ENCODE measurements around the gene PTPRQ. TPM values are rescaled to one million over a fixed set of nuclear protein-coding genes. Genes with fewer than 3 reads are reported as not detected.

Gene PTPRQ
- total RNA-seq, 1 experiment from 2014 or later, result not detected

- no peak for TF ChIP-seq FOXP4 (CRISPR knock-in tag; IDR thresholded peaks at IDR 0.05)
Observed at GRCh38 chr12:80485222-80485987, 41.4 kb downstream of the PTPRQ start (continued).

- CTCF ChIA-PET, result no interaction called here
- TF ChIP-seq SOX15 (CRISPR knock-in tag; IDR thresholded peaks at IDR 0.05) (no peak), CTCF (IDR thresholded peaks at IDR 0.05) (no peak), GTF2I (CRISPR knock-in tag; conservative IDR thresholded peaks at IDR 0.05) (no peak), HMGXB4 (CRISPR knock-in tag; IDR thresholded peaks at IDR 0.05) (no peak), PRRX2 (CRISPR knock-in tag; IDR thresholded peaks at IDR 0.05) (no peak), MXD4 (CRISPR knock-in tag; IDR thresholded peaks at IDR 0.05; ENCODE audit: borderline replicate concordance) (no peak)
- no peaks in the 10 kb centered on the region for H3K27me3 Mint-ChIP-seq (ENCODE audit: low read depth)
- H3K36me3 Mint-ChIP-seq, result no peaks in the 10 kb centered on the region
- DNase-seq (ENCODE audit: low spot score), result no peak
- peaks cover 5% of the 10 kb centered on the region; the same call in 1 of the 2 replicates for H3K9me3 Mint-ChIP-seq
- no peak overlapping the region for H3K4me3 Mint-ChIP-seq
- POLR2A ChIA-PET, result no interaction called here
- H3K27ac Mint-ChIP-seq, result no peak overlapping the region
- peak; percentile 78 for ATAC-seq
- H3K4me1 Mint-ChIP-seq, result peaks cover 12% of the 10 kb centered on the region; the same call in 1 of the 2 replicates
Observed at GRCh38 chr12:80490329-80490728, 46.3 kb downstream of the PTPRQ start.

GRCh38 chr12:80491166-80491565 lies 47.1 kb downstream of the PTPRQ start:
- Mint-ChIP-seq H3K4me3 (no peak overlapping the region), H3K36me3 (no peaks in the 10 kb centered on the region), H3K27ac (no peak overlapping the region), H3K27me3 (ENCODE audit: low read depth) (no peaks in the 10 kb centered on the region), H3K4me1 (peaks cover 12% of the 10 kb centered on the region; the same call in 1 of the 2 replicates), H3K9me3 (peaks cover 5% of the 10 kb centered on the region; the same call in 1 of the 2 replicates)
- ChIA-PET CTCF (no interaction called here), POLR2A (no interaction called here)
- ATAC-seq, result no peak
- no peak for TF ChIP-seq GABPB1 (CRISPR knock-in tag; IDR thresholded peaks at IDR 0.05)
- TF ChIP-seq ZNF317 (CRISPR knock-in tag; IDR thresholded peaks at IDR 0.05; ENCODE audit: borderline replicate concordance, low read depth), result no peak
- TF ChIP-seq PRDM15 (CRISPR knock-in tag; IDR thresholded peaks at IDR 0.05), result no peak
- no peak for TF ChIP-seq ZNF138 (CRISPR knock-in tag; conservative IDR thresholded peaks at IDR 0.05)
- TF ChIP-seq OVOL2 (CRISPR knock-in tag; IDR thresholded peaks at IDR 0.05; ENCODE audit: borderline replicate concordance), result no peak
- TF ChIP-seq ZMAT4 (CRISPR knock-in tag; IDR thresholded peaks at IDR 0.05), result no peak
- no peak for TF ChIP-seq NR3C1 (CRISPR knock-in tag; conservative IDR thresholded peaks at IDR 0.05; ENCODE audit: low read depth)
- no peak for TF ChIP-seq SP1 (CRISPR knock-in tag; conservative IDR thresholded peaks at IDR 0.05)
- TF ChIP-seq ZNF425 (CRISPR knock-in tag; conservative IDR thresholded peaks at IDR 0.05), result no peak
- TF ChIP-seq CREB1 (CRISPR knock-in tag; IDR thresholded peaks at IDR 0.05), result no peak
- no peak for TF ChIP-seq PRRX2 (CRISPR knock-in tag; IDR thresholded peaks at IDR 0.05)
- no peak for TF ChIP-seq ZNF121 (CRISPR knock-in tag; IDR thresholded peaks at IDR 0.05)
- TF ChIP-seq SOX15 (CRISPR knock-in tag; IDR thresholded peaks at IDR 0.05), result no peak
- DNase-seq (ENCODE audit: low spot score), result no peak
